OCI-LY1 (cell line): Measurements from ENCODE around the gene KIAA1549.

Experiments used
- EZH2 ChIP-seq: fragments of 200-600 bp; sonication (generic), shearing (Covaris generic); IDR thresholded peaks from 2 replicates; pipeline ENCODE4 v1.8.0; 2017; ENCODE audit warnings: borderline replicate concordance, mixed run types, mild to moderate bottlenecking, antibody characterized with exemption, low read length, moderate library complexity, mixed read lengths
- TF ChIP-seq, protein P1 (sequence below): fragments of 200-600 bp; sonication (generic), shearing (Covaris generic); IDR thresholded peaks from 2 replicates; pipeline ENCODE4 v1.5.1; 2017; ENCODE audit warnings: mild to moderate bottlenecking, antibody characterized with exemption, low read length, moderate library complexity, mixed read lengths

DNA sequence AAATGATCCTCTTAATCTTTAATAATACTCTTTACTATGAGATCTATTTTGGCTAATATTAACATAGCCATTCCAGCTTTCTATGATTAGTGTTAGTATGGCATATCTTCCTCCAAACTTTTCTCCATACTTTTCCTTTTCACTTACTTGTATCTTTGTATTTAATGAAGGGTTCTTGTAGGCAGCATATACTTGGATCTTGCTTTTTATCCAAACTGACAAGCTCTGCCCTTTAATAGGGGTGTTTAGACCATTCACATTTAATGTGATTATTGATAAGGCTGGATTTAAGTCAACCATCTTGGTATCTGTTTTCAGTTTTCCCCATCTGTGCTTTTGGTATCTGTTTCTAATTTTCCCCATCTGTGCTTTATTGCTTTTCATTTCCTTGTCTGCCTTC lies 123.5 kb downstream of the KIAA1549 start:
- TF ChIP-seq, protein P1, sequence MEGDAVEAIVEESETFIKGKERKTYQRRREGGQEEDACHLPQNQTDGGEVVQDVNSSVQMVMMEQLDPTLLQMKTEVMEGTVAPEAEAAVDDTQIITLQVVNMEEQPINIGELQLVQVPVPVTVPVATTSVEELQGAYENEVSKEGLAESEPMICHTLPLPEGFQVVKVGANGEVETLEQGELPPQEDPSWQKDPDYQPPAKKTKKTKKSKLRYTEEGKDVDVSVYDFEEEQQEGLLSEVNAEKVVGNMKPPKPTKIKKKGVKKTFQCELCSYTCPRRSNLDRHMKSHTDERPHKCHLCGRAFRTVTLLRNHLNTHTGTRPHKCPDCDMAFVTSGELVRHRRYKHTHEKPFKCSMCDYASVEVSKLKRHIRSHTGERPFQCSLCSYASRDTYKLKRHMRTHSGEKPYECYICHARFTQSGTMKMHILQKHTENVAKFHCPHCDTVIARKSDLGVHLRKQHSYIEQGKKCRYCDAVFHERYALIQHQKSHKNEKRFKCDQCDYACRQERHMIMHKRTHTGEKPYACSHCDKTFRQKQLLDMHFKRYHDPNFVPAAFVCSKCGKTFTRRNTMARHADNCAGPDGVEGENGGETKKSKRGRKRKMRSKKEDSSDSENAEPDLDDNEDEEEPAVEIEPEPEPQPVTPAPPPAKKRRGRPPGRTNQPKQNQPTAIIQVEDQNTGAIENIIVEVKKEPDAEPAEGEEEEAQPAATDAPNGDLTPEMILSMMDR, result no peak
- TF ChIP-seq EZH2, result no peak
